ENCODE results near the gene PCDHB16.

GRCh38 chr5:141199359-141200235 is 17.4 kb downstream of the PCDHB16 start, which contains the start of gene PCDHB11:
- TF ChIP-seq CTCF (conservative IDR thresholded peaks at IDR 0.05 in 1 of 2, IDR thresholded peaks at IDR 0.05 in 1 of 2; ENCODE audit: low read depth in 1 of 2, low read length in 2 of 2) (no peak), EZH2 (IDR thresholded peaks at IDR 0.05; ENCODE audit: low read length, missing control alignments) (no peak)

Measured in fibroblast of lung (primary cell).